Amygdala (tissue), 56 donors: ENCODE data around the gene KCNH5.

ENCODE experiments used
- DNase-seq, 56 donors: peaks; one replicate each; lab custom pipeline; 2025; lab: John Stamatoyannopoulos, UW

KCNH5 gene

DNA sequence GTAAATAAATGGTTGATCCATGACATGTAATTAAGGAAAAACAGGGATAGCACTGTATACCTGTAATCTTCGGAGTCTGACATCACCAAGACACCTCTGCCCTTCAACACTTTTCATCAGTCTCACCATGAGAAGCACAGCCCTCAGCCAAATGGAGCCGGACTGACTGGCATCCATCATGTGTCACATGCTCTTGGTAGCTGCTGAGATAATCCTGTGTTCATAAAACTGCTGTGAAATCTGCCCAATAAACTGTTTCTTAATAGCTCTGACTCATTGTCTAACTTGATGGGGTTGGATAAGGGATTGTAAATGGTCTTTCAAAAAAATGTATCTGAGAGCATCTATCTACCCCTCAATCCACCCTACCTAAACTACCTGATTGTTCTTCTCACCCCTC, 33.6 kb downstream of the KCNH5 start:
- DNase-seq, result no peak

DNA sequence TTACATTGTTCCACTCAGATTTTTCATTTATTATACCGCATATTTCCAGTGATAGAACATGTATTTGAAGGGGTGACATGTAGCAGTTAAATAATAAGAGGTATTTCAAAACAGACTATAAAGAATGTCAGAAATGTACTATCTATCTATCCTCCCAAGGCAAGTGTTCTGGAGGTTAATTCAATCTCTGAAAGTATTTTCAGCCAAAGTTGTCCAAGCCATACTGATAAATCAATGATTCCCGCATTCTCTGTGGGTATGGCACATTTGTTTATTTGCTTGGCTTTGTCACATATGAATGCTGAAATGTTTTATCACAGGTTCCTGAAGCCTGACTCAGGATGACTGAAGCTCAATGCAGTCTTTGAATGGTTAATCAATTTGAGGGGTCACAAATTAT, 35.8 kb downstream of the KCNH5 start:
- DNase-seq, result no peak

DNA sequence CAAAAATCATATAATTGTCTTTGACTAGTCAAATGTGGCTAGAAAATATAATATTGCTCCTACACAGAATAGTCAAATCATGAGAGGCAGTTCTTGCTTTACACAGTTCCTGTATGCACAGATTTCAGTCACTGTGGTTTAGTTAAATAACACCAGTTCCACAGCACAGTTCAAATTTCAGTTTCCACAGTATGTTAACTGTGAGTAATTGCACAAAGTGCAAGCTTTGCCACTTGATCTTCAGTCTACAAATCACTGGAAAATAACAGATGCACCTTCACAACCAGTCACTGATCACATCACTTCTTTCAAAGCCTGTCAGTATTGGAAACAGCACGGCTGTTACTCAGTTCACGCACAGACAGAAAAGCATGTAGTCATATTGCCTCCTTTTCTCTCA, 38.7 kb downstream of the KCNH5 start:
- no peak for DNase-seq

DNA sequence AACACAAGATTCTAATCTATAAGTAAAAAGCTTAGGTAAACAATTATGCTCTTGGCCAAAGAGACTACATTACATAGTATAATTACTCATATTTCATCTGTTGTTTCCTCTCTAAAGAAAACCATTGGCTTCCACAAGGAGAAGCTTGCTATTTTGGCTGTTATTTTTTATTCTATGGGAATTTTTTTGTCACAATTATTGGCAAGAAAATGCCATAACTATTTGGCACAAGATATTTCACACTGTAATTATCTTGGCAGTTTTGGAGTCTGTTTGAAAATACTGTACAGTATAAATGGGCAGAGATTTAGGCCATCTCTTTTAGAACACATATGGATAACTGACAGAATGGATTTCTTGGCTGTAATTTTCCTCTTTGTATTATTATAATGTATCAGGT, 51.2 kb downstream of the KCNH5 start:
- DNase-seq, result no peak

DNA sequence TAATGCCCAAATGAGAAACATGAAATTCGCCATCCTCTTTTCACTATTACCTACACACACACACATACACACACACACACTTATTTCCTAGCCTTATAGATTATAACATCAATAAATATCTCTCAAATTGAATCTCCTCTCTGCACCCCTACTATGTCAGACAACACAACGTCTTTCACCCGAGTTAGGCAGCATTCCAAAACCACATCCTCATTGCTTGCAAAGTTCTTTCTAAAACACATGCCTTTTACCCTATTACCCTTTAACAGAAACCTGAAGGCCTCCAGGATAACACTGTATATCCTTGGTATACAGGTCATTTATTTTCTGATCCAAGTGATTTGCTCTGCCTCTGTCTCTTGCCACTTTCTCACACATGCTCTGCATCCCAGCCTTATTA, 56.3 kb downstream of the KCNH5 start:
- DNase-seq, result no peak

DNA sequence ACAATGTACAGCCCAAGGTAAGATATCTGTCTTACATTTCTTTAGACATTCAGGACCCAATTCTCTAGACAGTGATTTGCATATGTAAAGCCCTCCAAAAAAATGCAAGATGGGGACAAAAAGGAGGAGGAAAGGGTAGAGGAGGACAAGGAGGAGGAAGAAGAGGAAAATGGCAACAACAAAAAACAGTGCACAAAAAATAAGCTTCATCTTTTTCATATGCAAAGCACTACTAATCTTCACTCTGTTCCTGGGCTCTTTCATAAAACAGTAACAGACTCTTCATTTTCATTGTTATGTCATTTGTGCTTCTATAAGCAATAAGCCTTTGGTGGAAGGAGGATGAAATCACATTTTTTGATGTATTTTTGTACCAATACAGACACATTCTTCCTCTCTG, 61.4 kb downstream of the KCNH5 start:
- no peak for DNase-seq

DNA sequence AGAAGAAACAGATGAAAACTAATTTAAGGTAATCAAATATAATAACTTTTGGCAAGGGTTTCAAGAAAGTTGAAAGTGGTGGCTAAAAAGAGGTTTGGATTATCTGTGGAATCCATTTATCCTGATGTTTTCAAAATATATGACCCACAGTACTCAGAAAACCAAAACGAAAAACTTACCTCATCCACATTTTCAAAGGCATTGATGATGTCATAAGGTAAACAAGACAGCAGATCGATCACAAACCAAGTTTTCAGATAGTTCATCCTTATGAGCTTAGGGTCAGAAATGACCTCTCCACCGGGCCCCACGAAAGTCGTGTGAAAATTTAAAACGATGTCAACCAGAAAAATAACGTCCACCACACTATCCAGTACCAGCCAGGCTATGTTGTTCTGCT, 64.6 kb downstream of the KCNH5 start:
- no peak for DNase-seq

DNA sequence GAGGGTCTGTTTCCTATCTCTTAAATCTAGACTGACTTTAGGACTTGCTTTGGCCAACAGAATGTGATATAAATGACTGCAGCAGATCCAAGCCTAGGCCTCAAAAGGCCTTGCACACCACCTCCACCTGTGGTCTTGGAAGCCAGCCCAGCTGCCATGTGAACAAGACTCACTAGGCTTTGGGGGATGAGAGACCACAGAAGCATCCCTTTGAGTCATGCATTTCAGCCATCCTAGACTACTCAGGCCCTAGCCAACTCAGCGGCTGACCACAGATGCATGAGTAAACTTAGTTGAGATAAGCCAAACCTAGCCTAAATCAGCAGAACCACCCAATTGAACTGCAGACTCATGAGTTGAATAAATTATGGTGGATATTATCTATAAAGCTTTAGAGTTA, 87.7 kb downstream of the KCNH5 start:
- no peak for DNase-seq

DNA sequence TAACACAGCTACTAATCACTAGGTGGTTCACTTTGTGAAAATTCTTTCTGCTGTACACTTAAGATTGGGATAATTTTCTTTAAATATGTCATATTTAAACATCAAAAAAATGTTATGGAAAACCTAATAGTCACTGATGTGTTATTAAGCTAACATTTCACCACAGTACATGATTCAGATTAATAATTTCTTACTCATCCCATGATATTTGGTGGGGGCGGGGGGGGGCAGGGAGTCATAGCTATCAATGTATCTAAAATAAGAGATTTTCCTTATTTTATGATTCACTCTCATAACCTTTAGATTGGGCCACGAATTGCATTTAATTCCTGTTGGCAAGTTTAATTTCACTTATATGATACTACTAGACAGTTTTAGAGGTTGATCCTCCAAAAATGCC, 88.8 kb downstream of the KCNH5 start:
- DNase-seq, result no peak

DNA sequence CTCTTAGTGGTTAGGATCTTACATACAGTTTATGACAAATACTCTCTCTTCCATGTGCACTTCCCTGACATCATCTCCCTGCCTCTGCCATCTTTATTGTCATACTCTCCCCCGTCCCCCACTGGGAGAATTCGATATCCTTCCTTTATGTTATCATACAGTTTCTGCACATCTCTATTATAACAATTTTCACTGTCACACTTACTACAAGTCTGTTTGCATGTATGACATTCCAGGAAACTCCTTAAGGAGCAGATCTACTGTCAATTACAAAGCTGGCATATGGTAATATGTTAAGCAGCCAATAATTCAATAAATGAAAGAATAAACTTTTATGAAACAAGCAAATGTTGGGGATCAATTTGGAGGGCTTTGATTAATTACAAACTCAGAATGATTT, 91.1 kb downstream of the KCNH5 start:
- no peak for DNase-seq

DNA sequence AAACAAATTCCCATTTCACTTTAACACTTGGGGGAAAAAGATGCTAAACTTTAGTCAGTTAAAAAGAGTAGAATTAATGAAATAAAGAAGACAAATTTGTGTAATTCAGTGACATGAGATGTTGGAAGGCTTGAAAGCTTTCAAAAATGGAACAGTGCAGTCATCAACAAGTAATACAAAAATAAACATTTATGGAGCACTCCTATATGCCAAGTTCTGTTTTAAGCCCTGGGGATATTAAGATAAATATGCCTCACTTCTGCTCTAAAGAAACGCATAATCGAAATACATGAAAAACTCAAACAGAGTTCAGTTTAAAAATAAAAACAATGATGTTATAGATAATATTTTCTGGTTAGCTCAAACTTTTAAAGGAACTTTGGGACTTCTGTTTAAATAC, 93.0 kb downstream of the KCNH5 start:
- no peak for DNase-seq

DNA sequence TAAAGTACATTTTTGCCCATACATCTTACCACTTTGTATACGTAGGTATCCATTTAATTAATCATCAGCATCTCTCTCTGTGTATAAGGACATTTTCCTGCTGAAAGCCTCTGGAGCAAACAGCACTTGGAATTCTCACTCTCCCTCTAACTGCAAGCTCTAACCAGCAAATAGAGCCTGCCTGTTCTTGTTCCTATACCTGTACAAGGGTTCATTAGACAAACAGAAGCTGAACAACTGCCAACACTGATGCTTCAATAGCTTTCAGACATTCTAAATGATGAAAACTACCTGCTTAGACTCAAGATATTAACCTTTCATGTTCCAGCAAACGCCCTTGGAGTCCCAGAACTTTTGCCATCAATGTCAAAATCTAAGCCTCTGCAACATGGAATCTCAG, 98.0 kb downstream of the KCNH5 start:
- no peak for DNase-seq

DNA sequence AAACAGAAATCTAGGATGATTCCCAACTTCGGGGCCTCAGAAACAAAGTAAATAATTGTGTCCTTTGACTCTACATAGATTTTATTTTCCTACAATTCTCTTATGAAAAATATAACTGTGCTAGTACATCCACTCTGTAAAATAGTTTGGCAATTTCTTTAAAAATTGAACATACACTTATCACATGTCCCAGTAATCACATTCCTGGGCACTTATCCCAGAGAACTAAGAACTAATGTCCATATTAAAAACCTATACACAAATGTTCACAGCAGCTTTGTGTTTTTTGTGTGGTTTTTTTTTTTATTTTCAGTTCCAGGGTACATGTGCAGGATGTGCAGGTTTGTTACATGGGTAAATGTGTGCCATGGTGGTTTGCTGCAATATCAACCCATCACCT, 99.0 kb downstream of the KCNH5 start:
- DNase-seq, result no peak

DNA sequence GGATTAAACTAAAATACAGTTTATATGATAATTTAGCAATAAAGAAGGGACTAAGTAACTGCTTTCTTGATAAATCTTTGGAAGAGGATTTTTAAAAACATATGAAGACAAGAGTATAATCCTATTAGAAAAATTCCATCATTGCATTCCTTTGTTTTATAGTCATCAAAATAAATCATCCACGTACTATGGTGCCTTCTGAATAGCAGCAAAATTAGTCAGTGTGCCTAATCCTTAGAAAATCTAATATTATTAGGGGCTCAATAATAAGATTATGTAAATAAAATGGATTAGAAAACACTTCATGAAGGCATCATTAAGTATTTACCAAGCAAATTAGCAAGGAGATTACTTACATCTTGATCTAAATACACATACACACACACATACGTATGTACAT, 102.1 kb downstream of the KCNH5 start:
- DNase-seq, result no peak

DNA sequence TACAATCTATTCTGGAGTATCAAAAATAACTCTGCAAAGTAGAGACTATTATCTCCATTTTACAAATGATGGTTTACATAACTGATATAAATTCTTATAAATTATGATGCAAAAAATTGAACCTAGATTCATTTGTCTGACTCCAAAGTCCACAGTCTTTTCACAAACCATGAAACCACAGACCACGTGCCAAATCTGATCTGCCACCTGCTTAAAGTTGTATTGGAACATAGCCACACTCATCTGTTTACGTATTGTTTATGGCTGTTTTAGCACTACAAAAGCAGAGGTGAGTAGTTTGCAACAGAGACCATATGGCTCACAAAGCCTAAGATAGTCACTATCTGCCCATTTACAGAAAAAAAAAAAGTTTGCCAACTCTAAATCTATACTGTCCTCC, 105.3 kb downstream of the KCNH5 start:
- no peak for DNase-seq

DNA sequence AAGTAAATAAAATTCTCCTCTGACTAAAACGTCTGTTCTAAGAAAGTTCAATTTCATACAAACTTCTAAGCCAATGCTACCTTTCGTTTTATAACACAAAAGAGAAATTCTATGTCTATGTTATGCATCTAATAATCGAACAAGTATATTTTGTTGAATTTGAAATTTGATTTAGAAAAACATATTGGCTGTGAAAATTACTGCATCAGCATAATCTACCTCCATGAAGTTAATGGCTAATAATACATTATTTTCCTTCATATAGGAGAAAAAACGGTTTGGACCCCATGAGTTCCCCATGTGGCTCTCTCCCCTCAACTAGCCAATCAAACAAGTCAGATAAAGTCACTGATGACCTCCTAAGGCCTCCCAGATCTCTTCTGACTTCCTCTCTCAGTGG, 106.5 kb downstream of the KCNH5 start:
- DNase-seq, result no peak

DNA sequence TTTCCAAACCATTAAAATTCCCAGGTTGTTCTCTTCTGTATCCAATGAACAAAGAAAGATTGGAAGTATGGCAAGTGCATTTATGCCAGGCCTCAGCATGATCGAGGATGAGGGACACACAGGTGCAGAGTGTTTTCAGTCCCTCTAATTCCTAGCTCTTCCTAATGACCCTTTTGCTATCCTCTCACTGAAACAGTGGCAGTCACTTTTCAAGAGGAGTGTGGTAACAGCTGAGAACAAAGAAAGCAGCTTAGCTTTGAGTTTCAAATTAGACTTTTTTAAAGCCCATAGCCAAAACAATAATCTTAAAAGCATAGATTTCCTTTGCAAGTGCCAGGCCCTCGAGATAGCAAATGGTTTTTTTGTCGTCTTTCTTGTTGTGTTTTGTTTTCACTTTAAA, 110.8 kb downstream of the KCNH5 start:
- no peak for DNase-seq

DNA sequence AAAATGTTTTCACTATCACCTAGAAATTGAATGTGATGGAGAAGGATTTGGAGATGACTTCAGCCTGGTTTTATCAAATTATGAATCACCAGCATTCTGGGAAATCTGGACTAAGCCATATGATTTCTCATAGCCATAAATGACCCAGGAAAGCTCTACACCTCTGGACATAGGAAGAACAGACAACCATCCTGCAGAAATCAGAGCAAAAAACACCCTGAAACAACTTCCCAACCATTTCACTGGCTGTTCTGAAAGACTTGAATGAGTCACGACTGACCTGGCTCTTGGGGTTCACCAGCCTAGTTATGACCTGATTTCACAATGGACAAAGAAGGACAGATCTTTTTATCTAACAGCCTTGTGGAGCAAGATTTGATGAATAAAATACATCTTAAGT, 123.8 kb downstream of the KCNH5 start:
- DNase-seq, result no peak

DNA sequence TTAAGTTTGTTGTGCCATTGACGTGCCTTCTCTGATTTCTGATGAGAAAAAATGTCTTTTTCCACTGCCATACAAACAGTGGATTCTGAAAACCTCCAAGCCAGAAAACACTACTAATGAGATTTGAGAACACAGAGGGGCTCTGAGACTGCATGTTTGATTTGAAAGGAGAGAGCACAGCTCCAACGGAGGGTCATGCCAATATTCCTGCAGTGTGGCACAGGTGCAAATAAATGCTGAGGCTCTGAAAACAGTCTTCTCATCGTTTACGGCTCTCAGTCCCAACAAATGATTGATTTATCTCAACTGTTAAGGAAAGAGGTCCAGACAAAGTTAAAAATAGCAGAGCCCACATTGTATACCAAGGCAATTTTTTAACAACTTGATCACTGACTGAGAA, 128.7 kb downstream of the KCNH5 start:
- no peak for DNase-seq

DNA sequence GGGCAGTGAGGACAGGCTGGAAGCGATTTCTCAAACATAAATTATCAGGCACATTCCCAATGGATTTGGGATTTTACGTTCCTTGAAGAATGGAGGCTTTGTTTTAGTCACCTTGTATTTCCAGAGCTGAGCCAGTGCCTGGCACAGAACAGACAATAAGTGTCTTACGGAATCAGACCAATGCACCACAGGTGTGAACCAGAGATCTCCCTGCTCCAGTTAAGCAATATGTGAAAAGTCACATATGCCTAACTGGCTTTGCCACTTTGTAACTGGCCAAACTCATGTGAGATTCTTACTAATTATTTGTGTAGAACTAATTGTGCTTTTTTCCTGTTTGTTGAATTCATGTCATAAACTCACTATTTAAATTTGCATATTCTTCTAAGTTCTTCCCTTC, 130.4 kb downstream of the KCNH5 start:
- DNase-seq, result no peak

DNA sequence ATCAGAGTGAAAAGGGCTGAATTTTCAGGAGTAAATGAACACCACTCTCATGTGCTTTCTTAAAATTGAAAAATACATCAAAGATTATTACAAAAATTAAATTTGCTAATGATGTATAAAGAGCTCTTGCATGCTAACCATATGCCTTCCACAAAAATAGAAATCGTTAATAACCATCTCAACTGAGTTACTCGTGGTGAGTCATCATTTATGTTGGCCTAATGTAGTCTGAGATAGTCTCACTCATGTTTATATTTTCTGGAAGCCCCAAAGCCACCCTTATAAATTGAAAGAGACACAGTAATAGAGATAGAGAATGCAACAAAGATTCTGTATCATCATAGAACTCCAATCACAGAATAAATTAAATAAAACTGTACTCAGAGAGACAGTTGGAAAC, 131.2 kb downstream of the KCNH5 start:
- no peak for DNase-seq

DNA sequence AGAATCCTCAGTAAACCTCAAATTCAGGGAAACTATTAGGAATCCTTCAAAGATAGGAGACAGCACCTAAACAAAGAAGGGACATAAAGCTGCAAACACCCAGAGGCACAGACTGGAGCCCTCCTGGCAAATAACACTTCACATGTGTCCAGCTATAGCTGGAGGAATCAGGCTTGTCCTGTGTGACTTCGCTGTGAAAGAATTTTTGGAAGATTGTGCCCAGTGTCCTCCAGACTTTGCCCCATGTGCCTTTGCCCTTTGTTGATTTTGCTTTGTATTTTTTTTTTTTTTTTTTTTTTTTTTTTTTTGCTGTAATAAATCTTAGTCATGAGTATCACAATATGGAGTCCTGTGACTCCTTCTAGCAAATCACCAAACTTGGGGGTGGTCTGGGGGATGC, 136.8 kb downstream of the KCNH5 start:
- no peak for DNase-seq

DNA sequence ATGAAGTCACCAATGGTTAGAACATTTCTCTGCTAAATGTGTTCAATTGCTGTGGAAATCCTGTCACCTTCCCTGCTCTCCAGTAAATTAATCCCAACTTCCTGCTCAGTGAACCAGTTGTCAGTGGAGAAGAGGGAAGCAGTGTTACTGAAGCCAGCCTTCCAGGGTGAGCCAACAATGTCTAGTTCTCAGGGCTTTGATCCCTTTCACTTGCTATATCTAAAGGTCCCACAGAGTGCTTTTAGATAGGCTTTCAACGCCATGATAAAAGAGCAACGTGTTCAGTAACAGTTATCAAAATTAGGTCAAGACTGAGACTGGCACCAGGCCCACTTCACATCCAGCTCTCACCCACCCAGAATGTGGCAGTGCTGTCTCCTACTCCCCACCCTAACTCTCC, 139.7 kb downstream of the KCNH5 start:
- DNase-seq, result no peak

DNA sequence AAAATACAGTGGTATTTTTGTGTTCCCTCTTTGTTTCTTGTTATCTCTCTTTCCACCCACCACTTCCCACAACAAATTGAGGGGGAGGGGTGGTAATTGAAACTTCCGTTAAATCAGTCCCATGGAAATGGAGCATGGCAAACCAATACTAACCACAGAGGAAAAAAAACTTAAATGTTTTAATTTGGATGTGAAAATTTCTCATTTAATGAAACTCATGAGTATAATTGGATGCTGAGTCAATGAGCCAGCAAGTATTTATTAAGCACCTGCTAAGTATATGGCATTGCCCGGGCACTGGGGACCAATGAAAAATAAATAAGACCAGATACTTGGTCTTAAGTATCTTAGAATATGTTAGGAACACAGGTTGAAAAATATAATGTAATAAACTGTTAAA, 147.5 kb downstream of the KCNH5 start:
- no peak for DNase-seq
